Type B pancreatic cell (in vitro differentiated cells): ENCODE results near the gene PRUNE1. TPM values are rescaled to one million over a fixed set of nuclear protein-coding genes. Genes with fewer than 3 reads are reported as not detected.

Experiments
- DNase-seq: peaks from one replicate; pipeline ENCODE4 v3.0.0; 2021; ENCODE audit warnings: mixed read lengths; ENCODE audit not compliant: unreplicated experiment; ENCODE audit errors: extremely low spot score
- H3K27ac Mint-ChIP-seq: 2 replicates; pipeline ENCODE4 v1.8.0; 2021; ENCODE audit warnings: mild to moderate bottlenecking, mixed read lengths
- H3K27me3 Mint-ChIP-seq: 2 replicates; pipeline ENCODE4 v1.8.0; 2021; ENCODE audit warnings: mixed read lengths
- H3K36me3 Mint-ChIP-seq: 2 replicates; pipeline ENCODE4 v1.8.0; 2021; ENCODE audit warnings: mixed read lengths
- H3K4me1 Mint-ChIP-seq: one replicate; pipeline ENCODE4 v1.8.0; 2021; ENCODE audit warnings: mixed read lengths; ENCODE audit not compliant: unreplicated experiment
- H3K4me3 Mint-ChIP-seq: 2 replicates; pipeline ENCODE4 v1.8.0; 2021; ENCODE audit warnings: mild to moderate bottlenecking, mixed read lengths
- H3K9me3 Mint-ChIP-seq: 2 replicates; pipeline ENCODE4 v1.8.0; 2021; ENCODE audit warnings: mixed read lengths
- CTCF ChIP-seq: fragments of 200-600 bp; sonication (generic); conservative IDR thresholded peaks from 2 replicates; pipeline ENCODE4 v1.5.0; 2021; ENCODE audit warnings: antibody characterized with exemption, mild to moderate bottlenecking
- total RNA-seq: library from RNA; stranded (reverse); gene quantifications from 2 replicates; pipeline ENCODE4 v1.2.1, GENCODE V29; 2021; ENCODE audit warnings: low replicate concordance

Gene PRUNE1
- total RNA-seq, 1 donor from 2014 or later = 20.4 TPM

- H3K4me1 Mint-ChIP-seq = peaks cover 5% of the 10 kb centered on the region
- no peaks in the 10 kb centered on the region for H3K9me3 Mint-ChIP-seq
- H3K27ac Mint-ChIP-seq = peak overlapping the region; percentile 95
- no peak for DNase-seq
- peak overlapping the region; percentile 99 for H3K4me3 Mint-ChIP-seq
- TF ChIP-seq CTCF = peak; percentile 10
- peaks cover 5% of the 10 kb centered on the region for H3K36me3 Mint-ChIP-seq
- H3K27me3 Mint-ChIP-seq = no peaks in the 10 kb centered on the region
Measured at GRCh38 chr1:151048645-151049032, 40.4 kb downstream of the PRUNE1 start.

GRCh38 chr1:151049458-151049857 lies 41.2 kb downstream of the PRUNE1 start:
- DNase-seq = no peak
- peak overlapping the region; percentile 31 for H3K27ac Mint-ChIP-seq
- peaks cover 5% of the 10 kb centered on the region for H3K4me1 Mint-ChIP-seq
- peak overlapping the region; percentile 64 for H3K4me3 Mint-ChIP-seq
- no peaks in the 10 kb centered on the region for H3K27me3 Mint-ChIP-seq
- TF ChIP-seq CTCF = no peak
- no peaks in the 10 kb centered on the region for H3K9me3 Mint-ChIP-seq
- H3K36me3 Mint-ChIP-seq = peaks cover 8% of the 10 kb centered on the region

- peak overlapping the region; percentile 71 for H3K27ac Mint-ChIP-seq
- no peak for TF ChIP-seq CTCF
Measured at GRCh38 chr1:151050051-151050688, 41.9 kb downstream of the PRUNE1 start.

GRCh38 chr1:151051356-151052009 lies 43.2 kb downstream of the PRUNE1 start:
- Mint-ChIP-seq H3K4me3 (no peak overlapping the region), H3K27ac (peak overlapping the region; percentile 71), H3K36me3 (peaks cover 20% of the 10 kb centered on the region), H3K9me3 (no peaks in the 10 kb centered on the region), H3K27me3 (no peaks in the 10 kb centered on the region), H3K4me1 (peaks cover 17% of the 10 kb centered on the region)
- no peak for TF ChIP-seq CTCF
- no peak for DNase-seq

More at GRCh38 chr1:151050051-151050688, 41.9 kb downstream of the PRUNE1 start:
- no peak for DNase-seq
- Mint-ChIP-seq H3K4me1 (peaks cover 9% of the 10 kb centered on the region), H3K4me3 (peak overlapping the region; percentile 64), H3K27me3 (no peaks in the 10 kb centered on the region), H3K9me3 (no peaks in the 10 kb centered on the region), H3K36me3 (peaks cover 13% of the 10 kb centered on the region)

- DNase-seq = no peak
- peaks cover 25% of the 10 kb centered on the region for H3K36me3 Mint-ChIP-seq
- H3K4me1 Mint-ChIP-seq = peaks cover 28% of the 10 kb centered on the region
- no peaks in the 10 kb centered on the region for H3K9me3 Mint-ChIP-seq
- H3K4me3 Mint-ChIP-seq = peak overlapping the region; percentile 59
- H3K27me3 Mint-ChIP-seq = no peaks in the 10 kb centered on the region
- TF ChIP-seq CTCF = no peak
- peak overlapping the region; percentile 79 for H3K27ac Mint-ChIP-seq
Measured at GRCh38 chr1:151054971-151055547, 46.8 kb downstream of the PRUNE1 start.
